HG02571 (cell line): ENCODE results near the gene BLOC1S1.
A peak's percentile ranks its signal among the peaks of the same experiment; 100 is the strongest.

ENCODE experiments used
- ATAC-seq: cut with Tn5 transposase; IDR thresholded peaks from one replicate; pipeline ENCODE4 v1.9.1; 2021; ENCODE audit warnings: mild to moderate bottlenecking, moderate library complexity; ENCODE audit not compliant: unreplicated experiment

The BLOC1S1 gene

DNA sequence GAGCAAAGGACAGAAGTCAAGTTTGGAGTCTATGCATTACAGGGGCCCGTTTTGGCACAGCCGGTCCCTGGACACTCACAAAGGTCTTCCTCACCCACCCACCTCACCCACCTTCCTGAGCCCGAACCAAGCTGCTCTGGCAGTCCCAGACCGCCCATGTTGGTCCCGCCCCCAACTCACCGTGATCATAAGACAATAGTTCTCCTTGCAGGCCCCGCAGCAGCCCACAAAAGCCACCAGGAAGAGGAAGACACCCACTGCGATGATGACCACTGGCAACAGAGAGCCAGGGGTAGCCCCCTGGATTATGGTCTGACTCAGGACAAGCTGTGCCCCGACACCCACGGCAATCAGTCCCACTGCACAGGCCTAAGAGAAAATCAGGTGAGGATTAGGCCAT, 11.1 kb downstream of the BLOC1S1 start:
- ATAC-seq: no peak

DNA sequence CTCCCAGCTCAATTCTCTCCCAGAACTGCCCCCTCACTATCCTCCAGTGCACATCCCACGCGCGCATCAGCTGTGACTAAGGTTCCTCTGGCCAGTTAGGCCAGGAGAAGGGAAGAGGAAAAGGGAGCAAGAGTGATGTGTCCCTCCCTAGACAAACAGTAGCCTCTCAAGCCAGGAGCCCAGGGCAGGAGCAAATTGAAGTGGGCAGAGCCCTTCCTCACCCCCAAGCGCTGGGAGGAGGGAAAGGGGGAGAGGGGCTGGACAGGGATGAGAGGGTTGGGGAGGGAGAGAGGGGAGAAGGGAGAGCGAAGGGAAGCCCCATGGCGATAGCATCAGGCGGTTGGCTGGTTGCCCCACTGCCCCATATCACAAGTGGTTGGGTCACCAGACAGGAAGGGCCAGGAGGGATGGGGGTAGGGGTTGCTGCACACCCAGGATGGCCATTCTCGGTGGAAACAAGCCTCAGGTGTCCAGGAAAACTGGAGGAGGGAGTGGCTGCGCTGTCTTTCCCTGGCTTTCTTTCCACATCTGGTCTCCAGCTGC, 11.9 kb downstream of the BLOC1S1 start:
- ATAC-seq: no peak

DNA sequence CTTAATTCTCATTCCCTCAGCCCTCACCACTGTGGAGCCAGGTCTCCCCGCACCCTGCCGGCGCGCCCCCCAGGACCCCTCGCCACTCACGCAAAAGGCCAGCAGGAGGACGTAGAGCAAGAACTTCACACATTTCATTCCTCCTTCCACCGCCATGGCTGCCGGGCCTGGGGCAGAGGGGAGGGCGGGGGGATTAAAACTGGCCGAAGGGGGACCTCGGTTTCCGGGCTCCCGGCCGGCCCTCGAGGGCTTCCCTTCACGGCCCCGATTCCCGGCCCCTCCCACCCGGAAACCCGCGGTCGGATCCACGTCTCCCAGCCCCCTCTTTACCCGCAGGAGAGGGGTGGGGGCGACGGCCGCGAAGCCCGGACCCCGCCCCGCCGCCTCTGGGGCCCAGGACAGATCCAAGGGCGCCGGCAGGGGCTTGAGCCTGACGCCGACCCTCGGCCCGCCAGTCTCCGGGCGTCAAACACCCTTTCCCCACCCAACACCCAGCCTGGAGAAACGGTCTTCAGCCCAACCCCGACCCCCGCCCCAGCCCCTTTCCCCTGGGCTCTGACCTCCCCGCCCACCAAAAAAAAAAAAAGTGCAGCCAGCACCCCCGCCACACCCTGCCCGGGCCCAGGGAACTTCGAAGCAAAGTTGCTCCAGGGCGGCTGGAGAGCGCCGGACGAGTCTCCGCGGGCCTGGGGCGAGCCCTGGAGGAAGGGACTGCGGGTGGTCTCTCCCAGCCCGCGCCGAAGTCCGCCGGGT, 12.5 kb downstream of the BLOC1S1 start:
- no peak for ATAC-seq

DNA sequence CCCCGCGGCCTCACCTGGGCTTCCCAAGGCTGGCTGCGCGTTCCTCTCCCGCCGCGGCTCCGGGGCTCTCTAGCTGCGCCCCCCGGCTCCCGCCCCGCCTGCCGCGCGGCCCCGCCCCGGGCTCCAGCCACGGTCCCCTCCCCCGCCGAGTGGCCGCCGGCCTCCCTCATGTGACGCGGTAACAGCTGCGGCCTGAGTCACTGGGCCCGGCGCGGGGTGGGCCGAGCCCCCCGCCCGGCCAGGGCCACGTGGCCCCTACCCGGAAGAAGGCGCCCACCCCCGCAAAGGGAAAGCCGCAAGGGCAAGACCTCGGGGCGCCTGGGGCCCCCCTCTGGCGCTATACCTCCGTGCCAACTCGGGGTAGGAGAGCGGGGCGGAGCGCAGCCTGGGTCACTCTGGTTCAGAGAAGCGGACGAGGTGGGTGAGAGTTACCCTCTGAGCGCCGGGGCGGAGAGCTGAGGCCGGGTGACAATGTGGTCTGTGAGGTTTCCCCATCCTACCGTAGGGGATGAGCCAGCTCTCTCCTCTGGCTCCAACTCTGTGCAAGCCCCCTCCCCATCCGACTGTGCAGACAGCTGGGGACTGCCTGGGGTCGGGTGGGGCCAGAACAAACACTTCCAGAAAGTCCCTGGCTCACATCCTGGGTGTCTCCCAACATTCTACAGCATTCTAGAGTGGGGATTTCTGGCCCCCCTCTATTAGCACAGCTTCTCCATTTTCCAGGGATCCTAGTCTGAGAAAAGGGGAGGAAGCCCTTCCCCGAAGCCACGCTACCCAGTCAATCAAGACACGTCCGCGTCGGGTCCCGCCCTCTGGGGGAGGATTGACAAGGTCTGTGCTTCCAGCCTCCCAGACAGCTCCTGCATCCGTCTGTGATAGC, 13.3 kb downstream of the BLOC1S1 start, which contains the start of gene CD63:
Gene CD63 (minus strand): TSS at position 71 of the 880 bp plus-strand sequence. CDS start 668 bp downstream, outside the sequence.
- ATAC-seq: peak; percentile 63

DNA sequence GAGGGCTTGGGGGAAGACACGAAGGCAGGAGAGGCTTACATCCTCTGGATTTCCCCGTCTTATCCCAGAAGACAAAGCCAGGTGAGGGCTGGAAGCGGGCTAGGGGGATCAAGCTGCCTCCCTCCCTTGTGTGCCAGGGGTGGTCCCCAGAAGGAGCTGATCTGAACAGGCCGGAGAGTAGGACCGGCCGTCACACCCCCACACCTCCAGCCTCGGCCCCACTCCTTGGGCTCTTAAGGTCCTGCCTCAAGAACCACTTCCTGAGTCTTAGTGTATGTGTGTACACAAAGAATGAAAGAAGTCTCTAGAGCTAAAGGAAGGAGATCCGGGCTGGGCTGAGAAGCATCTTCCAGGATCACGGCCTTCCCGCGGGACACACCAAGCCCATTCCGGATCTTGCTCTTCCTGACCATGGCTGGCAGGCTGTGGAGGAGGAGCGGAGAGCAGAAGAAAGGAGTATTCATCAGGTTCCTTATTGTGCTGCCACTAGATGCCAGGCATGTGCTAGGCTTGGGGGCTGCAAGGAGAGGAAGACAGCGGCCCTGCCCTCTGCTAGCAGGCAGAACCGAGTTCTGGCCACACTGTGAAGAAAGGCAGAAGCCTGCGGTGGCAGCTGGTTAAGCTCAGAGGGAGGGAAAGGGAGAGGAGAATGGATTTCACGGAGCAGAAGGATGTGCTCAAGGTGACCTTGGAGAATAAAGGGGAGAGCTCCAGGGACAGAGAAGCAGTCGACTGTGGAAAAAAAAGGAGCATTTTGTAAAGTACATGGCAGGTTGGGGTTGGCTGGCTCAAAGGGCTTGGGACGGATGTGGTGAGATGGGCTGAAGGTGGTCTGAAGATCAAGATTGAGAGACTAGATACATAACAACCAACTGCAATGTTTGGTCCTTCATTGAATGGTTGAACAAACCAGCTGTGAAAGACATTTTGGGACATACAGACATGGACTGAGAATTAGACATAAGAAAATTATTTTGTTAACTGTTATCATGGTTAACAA, 14.3 kb downstream of the BLOC1S1 start:
- peak; percentile 27 for ATAC-seq

DNA sequence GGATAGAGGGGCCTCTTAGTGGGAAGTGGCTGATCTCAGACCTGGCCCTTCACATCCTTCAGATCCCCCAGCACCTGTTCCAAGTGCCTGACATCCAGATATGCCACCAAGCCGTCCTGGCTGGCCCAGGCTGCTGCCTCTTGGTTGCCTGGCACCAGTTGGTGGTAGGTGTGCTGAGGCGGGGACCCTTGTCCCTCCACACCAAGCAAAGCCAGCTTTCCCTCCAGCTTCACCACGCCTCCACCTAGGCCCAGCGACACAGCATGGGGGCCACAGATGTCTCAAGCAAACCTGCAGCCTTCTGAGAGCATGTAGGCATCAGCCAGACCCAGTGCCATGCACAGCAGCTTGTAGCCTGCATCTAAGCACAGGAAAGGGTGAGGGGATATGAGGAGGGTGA, 16.4 kb downstream of the BLOC1S1 start:
- ATAC-seq: no peak

DNA sequence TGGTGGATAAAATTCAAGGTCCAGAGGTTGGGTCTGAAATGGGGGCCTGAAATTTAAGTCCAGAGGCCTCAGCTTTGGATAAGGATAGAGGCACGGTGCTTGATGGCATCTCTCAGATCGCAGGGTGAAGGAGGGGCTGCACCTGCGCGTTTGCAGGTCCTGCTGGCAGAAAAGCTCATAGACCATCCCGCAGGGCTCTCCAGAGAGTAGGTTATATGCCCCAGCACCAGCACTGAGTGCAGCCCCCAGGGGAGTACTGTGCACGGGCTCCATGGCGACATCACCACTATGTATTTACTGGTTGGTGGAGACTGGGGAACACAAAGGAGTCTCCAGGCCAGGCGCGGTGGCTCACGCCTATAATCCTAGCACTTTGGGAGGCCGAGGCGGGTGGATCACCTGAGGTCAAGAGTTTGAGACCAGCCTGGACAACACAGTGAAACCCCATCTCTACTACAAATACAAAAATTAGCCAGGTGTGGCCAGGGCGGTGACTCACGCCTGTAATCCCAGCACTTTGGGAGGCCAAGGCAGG, 17.2 kb downstream of the BLOC1S1 start:
- no peak for ATAC-seq

DNA sequence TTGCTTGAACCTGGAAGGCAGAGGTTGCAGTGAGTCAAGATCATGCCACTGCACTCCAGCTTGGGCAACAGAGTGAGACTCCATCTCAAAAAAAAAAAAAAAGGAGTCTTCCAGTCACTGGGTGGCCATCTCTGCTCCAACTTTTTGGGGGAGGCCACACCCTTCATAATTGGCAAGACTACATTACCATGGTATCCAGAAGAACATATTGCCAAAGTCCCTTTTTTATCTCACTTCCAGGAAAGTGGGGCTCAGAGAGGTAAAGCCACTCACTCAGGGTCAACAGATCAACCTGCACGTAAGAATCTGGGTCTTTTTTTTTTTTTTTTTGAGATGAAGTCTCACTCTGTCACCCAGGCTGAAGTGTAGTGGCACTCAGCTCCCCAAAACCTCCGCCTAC, 18.0 kb downstream of the BLOC1S1 start:
- no peak for ATAC-seq

DNA sequence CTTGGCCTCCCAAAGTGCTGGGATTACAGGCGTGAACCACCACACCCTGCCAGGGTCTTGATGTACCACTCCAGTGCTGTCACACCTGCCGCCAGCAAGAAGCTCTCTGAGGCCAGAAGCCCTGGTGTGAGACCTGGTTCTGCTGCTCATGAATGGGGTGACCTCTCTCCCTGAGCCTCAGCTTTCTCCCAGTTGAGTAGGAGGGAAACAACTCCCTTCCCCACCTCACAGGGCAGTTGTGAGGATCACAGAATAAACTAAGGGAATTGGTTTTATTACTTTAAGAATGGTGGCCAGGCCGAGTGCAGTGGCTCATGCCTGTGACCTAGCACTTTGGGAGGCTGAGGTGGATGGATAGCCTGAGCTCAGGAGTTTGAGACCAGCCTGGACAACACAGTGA, 18.7 kb downstream of the BLOC1S1 start:
- ATAC-seq: no peak

DNA sequence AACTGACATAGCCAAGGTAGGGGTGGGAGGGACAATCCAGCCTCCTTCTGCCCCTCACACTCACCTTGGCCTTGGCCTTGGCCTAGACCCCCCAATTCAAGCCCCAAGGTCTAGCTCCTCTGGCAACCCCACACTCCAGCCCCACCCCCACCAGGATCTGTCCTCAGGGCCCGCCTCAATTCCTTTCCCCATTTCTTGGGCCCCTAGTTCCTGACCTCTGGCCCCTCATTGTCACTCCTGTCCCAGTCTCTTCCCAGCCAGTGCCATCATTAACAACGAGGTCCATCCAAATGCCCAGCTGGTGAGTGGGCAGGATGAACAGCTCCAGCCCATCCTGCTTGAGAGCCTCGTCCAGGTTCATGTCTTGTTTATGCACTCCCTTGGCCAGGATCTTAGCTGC, 20.2 kb downstream of the BLOC1S1 start:
- ATAC-seq: no peak

DNA sequence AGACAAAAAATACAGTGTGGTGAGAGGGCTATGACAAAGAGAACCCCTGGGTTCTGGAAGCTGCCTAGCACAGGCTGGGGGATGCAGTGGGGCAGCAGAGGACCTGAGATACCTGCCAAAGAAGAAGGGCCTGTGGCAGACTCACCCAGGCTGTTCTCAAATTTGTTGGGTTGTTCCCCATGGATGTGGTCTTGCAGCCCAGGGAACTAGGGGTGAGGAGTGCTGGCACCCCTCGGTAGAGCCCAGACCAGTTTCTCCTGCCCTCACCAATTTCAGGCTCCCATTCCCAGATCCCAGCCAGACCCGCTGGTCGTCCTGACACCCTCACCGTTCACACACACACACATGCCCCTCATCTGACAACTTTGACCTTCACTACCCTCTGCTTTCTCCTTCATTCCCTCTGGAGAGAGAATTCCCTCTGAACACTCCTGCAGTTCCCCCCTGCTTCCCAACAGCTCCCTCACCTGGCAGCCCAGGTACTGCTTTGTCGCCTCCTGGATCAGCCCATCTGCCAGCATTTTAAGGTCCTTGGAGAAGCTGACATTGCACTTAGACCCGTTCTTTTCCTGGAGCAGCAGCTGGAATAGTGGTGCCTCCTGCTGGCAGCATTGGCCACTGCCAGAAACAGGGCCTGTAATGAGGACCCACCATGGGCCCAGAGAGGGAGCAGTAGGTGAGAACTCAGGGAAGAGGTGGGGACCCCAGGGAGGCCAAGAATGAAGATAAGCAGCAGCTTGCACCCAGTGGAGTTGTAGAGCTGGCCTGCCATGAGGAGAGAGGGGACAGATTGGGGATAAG, 21.1 kb downstream of the BLOC1S1 start:
- no peak for ATAC-seq

DNA sequence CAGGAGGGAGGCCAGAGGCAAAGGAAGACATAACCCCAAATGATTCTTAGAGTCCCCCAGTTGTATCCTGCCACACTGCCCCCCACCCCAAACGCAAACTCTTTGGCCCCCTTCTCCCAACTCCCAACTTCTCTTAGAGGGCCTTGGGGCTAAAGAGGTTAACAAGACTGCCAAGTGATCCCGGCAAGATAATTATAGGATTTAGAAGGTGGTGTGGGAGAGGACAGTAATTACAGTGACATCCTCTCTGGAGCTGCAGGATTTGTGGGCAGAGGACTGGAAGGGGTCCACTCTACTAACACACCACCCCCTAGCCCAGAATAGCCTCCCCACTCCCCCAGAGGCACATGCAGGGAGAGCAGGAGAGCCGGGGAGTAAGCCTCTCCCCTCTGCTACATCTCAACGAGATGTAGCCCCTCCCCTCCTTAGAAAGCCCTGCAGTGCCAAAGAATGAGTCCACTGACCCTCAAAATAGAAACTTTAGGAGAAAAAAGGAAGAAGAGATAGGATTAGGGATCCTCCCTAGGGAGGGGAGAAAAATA, 21.8 kb downstream of the BLOC1S1 start:
- ATAC-seq: no peak

DNA sequence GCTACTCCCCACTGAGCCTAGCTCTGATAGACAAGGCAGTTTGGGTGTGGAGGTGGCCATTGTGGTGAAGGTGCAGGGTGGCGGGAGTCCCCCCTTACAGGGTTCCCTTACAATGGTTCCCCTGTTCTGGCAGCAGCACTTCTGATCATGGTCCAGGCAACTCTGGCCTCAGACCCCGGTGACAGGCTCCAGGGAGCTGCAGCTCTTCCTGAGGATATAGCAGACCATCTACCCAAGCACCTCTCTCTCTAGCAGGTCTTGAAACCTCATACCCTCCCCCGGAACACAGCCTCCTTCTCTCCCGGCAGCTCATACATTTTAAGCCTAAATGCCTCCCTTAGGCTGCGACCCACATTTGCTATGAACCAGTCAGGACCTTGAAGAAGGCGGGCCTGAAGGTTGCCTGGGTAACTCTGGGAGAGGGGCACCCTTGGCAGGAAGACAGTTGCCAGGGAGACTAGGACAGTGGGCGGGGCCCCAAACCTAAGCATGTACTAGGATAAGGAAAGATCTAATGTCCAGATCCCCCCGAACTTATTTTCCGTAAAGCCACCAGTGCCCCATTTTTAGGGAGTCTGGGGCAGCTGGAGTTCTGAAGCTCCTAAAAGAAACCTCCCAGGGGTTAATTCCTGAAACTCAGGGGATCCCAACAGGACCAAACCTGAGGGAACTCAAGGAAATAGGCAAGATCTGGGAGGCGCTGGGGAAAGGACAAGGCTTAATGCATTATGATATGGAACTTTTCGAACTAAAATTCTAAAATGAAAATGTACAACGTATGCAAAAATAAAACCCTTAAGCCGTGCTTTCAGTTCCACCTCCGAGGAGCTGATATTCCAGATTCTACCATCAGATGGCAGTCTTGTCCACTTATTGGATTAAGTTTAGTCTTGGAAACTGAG, 22.5 kb downstream of the BLOC1S1 start:
- ATAC-seq: peak; percentile 83

DNA sequence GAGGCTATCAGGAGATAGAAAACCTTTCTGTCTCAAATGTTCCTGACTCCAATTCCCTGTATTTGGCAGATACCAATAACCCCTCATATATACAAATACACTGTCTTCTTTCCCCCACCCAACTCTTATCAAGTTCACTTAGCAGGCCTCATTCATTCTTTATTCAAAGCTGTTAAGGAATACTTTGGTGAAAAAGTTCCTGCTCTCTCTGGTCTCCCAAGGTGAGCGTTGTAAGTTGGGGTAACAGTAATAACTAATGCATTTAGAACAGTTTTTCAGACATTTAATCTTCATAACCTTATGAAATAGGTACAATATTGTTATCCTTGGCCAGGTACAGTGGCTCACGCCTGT, 23.2 kb downstream of the BLOC1S1 start:
- ATAC-seq: no peak

DNA sequence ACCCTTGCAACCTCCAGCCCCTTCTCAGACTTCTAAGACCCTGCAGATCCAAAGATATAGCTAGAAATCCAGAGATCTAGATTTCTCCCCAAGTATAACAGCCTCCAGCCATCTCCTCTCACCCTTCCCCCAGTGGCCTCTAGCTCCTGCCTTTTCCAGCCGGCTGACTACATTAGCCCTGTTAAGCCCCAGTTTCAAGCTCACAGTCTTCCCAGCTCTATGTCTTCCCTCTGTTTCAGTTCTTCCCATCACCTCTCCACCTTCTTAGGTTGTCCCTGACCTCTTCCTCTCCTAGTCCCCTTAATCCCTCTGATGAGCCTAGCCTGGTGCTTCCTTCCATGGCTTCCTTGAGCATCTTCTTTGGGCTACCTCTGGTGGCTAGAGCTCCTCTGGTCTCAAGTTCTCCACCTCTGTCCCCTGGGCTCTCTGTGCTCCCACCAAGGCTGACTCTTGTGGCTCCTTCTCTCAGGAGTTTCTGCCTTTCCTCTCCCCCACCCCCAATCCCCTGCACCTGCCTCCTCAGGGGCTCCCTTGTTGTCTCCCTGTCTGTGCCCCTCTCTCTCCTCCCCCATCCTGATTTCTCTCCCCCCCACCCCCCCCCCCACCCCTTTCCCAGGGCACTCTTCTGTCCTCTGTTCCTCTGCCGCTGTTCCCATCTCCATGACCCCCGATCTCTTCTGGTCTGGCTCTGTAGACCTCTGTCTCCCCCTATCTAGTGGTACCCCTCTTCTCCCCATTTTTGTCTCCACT, 26.3 kb downstream of the BLOC1S1 start:
- no peak for ATAC-seq

DNA sequence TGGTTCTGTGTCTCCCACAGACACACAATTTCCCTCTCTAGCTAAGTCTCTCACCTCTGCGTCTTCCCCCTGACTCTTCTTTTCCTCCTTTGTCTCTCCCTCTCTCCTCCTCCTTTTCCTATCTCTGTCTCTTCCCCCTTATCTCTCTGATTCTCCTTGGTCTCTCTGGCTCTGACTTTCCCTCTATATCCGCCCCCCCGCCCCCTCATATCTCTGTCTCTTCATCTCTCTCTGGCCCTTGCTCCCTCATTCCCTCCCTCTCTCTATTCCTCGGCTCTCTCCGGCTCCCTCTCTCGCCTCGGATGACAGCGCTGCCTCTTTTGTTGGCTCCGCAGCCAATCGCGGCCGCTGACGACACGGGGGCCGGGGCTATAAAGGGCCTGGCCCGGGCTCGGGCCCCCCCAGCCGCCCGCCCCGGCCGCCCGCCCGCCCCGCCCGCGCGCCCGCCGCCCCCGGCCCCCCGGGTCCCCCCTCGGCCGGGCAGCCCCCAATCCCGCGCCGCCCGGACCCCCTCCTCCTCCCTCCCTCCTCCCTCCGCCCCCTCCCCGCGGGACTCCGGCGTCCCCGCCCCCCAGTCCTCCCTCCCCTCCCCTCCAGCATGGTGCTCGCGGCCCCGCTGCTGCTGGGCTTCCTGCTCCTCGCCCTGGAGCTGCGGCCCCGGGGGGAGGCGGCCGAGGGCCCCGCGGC, 27.0 kb downstream of the BLOC1S1 start, which contains the start of gene GDF11:
Gene GDF11 (plus strand): TSS at position 404 of the 687 bp plus-strand sequence. CDS start 195 bp downstream, at position 599.
- peak; percentile 28 for ATAC-seq
